ENCODE measurements around the gene NID2. TPM values are rescaled to one million over a fixed set of nuclear protein-coding genes. Genes with fewer than 3 reads are reported as not detected.

Gene NID2
- total and polyA plus RNA-seq, 2 donors (not counting 1 experiment from before 2014, with no cell fraction given): not detected

DNA sequence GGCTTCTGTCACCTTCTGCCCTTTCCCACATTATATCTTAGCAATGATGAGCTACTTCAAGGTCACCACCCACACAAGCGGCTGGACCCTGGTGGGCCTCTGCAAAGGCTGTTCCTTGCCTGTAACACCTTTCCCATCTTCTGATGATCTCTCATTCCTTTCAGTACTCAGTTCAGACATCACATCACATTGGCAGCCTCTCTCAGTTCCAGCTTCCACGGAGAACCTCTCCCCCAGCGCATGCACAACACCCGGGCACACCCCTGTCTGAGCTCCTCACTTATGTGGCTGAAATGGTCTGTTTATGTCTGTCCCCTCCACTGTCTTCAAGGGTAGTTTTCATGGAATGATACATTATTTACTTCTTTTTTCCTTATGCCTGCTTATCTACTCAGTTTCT, 6.5 kb upstream of the NID2 start:
- H3K4me2 ChIP-seq (replicated peaks; ENCODE audit: low read depth, low read length, poor library complexity, severe bottlenecking): no peak overlapping the region

GRCh38 chr14:52073251-52073650, 4.4 kb upstream of the NID2 start:
- Histone ChIP-seq H3K4me2 (replicated peaks; ENCODE audit: low read depth, low read length, poor library complexity, severe bottlenecking) (no peak overlapping the region), H3K4me3 (ENCODE audit: control extremely low read depth in 1 of 5, extremely low read depth in 1 of 5, insufficient read depth in 1 of 5, low read depth in 2 of 5, low read length in 4 of 5) (no peak overlapping the region), H3K36me3 (replicated peaks in 1 of 2; ENCODE audit: control extremely low read depth in 1 of 2, control insufficient read depth in 1 of 2, extremely low read depth in 1 of 2, insufficient read depth in 2 of 2, low read length in 1 of 2) (no peaks in the 10 kb centered on the region), H3K79me2 (ENCODE audit: control insufficient read depth, insufficient read depth, low read length) (no peaks in the 10 kb centered on the region), H3K4me1 (ENCODE audit: control insufficient read depth in 2 of 2, insufficient read depth in 2 of 2, low read length in 2 of 2) (peaks cover 18 to 19% of the 10 kb centered on the region in 2 donors), H2AFZ (ENCODE audit: insufficient read depth, low read depth, low read length, poor library complexity, severe bottlenecking) (no peak overlapping the region), H4K20me1 (ENCODE audit: control insufficient read depth, insufficient read depth, low read length, poor library complexity, severe bottlenecking) (no peaks in the 10 kb centered on the region), H3K27ac (ENCODE audit: low read length in 2 of 2) (no peak overlapping the region), H3K9ac (ENCODE audit: low read length) (no peak overlapping the region), H3K27me3 (replicated peaks in 1 of 4; ENCODE audit: control extremely low read depth in 1 of 4, control insufficient read depth in 3 of 4, insufficient read depth in 4 of 4, low read length in 3 of 4) (peaks cover 0 to 24% (median 10%) of the 10 kb centered on the region in 4 experiments), H3K9me3 (ENCODE audit: control extremely low read depth in 1 of 3, control insufficient read depth in 2 of 3, insufficient read depth in 1 of 3, low read length in 2 of 3) (peaks cover 0 to 12% (median 0%) of the 10 kb centered on the region in 3 donors)
- ATAC-seq (ENCODE audit: low read depth) (no peak), DNase-seq (no peak)
- peaks cover 13% of the 10 kb centered on the region for H3K4me1 Mint-ChIP-seq
- H3K9me3 Mint-ChIP-seq (ENCODE audit: insufficient read depth): no peaks in the 10 kb centered on the region
- TF ChIP-seq EZH2 (IDR thresholded peaks at IDR 0.05; ENCODE audit: borderline replicate concordance, insufficient read depth, low read depth, low read length, poor library complexity, severe bottlenecking): no peak
- TF ChIP-seq CTCF (IDR thresholded peaks at IDR 0.05): no peak
- POLR2A ChIA-PET: no interaction called here
- no CpG with 5 or more reads among the region's 1 CpG for WGBS (ENCODE audit: insufficient coverage)
- H3K4me3 Mint-ChIP-seq: no peak overlapping the region
- peaks cover 30% of the 10 kb centered on the region for H3K27me3 Mint-ChIP-seq
- H3K27ac Mint-ChIP-seq: no peak overlapping the region
- intact Hi-C loops (cut with micrococcal nuclease): no loop called here
- CTCF ChIA-PET: no interaction called here

More for the DNA sequence above, 6.5 kb upstream of the NID2 start:
- DNase-seq (no peak), ATAC-seq (ENCODE audit: low read depth) (no peak)
- H2AFZ ChIP-seq (ENCODE audit: insufficient read depth, low read depth, low read length, poor library complexity, severe bottlenecking): no peak overlapping the region
- H3K4me3 ChIP-seq (ENCODE audit: control extremely low read depth in 1 of 5, extremely low read depth in 1 of 5, insufficient read depth in 1 of 5, low read depth in 2 of 5, low read length in 4 of 5): no peak overlapping the region
- intact Hi-C loops (cut with micrococcal nuclease): no loop called here
- TF ChIP-seq CTCF (IDR thresholded peaks at IDR 0.05) (no peak), EZH2 (IDR thresholded peaks at IDR 0.05; ENCODE audit: borderline replicate concordance, insufficient read depth, low read depth, low read length, poor library complexity, severe bottlenecking) (no peak)
- no peaks in the 10 kb centered on the region for H3K9me3 Mint-ChIP-seq (ENCODE audit: insufficient read depth)
- no peak overlapping the region for H3K27ac Mint-ChIP-seq
- H3K79me2 ChIP-seq (ENCODE audit: control insufficient read depth, insufficient read depth, low read length): no peaks in the 10 kb centered on the region
- 100% methylated on average over 1 of the region's 4 CpGs for WGBS (ENCODE audit: insufficient coverage)
- no peaks in the 10 kb centered on the region for H3K4me1 ChIP-seq (ENCODE audit: control insufficient read depth in 2 of 2, insufficient read depth in 2 of 2, low read length in 2 of 2)
- no peaks in the 10 kb centered on the region for H3K9me3 ChIP-seq (ENCODE audit: control extremely low read depth in 1 of 3, control insufficient read depth in 2 of 3, insufficient read depth in 1 of 3, low read length in 2 of 3)
- H3K9ac ChIP-seq (ENCODE audit: low read length): no peak overlapping the region
- peaks cover 40% of the 10 kb centered on the region for H3K27me3 Mint-ChIP-seq
- H3K36me3 ChIP-seq (replicated peaks in 1 of 2; ENCODE audit: control extremely low read depth in 1 of 2, control insufficient read depth in 1 of 2, extremely low read depth in 1 of 2, insufficient read depth in 2 of 2, low read length in 1 of 2): no peaks in the 10 kb centered on the region
- ChIA-PET POLR2A (no interaction called here), CTCF (no interaction called here)
- H3K4me3 Mint-ChIP-seq: no peak overlapping the region
- no peak overlapping the region for H3K27ac ChIP-seq (ENCODE audit: low read length in 2 of 2)
- no peaks in the 10 kb centered on the region for H3K4me1 Mint-ChIP-seq
- H3K27me3 ChIP-seq (replicated peaks in 1 of 4; ENCODE audit: control extremely low read depth in 1 of 4, control insufficient read depth in 3 of 4, insufficient read depth in 4 of 4, low read length in 3 of 4): peaks cover 0 to 5% (median 2%) of the 10 kb centered on the region in 4 experiments
- no peaks in the 10 kb centered on the region for H4K20me1 ChIP-seq (ENCODE audit: control insufficient read depth, insufficient read depth, low read length, poor library complexity, severe bottlenecking)

Measured in B cell (primary cell).